ENCODE data around the gene MGAT4A.
A peak's percentile ranks its signal among the peaks of the same experiment; 100 is the strongest.

MGAT4A gene

DNA sequence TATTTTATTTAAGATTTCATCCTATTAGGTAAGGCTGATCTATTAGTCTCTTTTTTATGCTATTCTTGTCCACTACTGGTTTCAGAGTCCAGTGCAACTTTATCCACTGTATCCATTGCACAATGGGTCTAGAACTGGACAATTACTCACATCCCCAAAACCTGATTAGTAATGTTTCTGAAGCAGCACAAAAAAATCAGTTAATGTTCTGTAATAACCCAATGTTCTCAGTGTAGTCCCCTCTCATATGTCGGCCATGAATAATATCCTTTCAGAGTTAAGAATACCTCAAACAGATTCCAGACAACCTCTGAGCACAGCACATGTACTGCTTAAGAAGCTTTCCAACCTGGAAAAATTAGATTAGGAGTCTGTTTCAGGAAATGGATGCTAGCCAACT is 29.7 kb downstream of the MGAT4A start:
- ATAC-seq = no peak

GRCh38 chr2:98698896-98699295 is 32.0 kb downstream of the MGAT4A start:
- ATAC-seq = no peak

GRCh38 chr2:98697651-98698337 is 33.1 kb downstream of the MGAT4A start:
- ATAC-seq = no peak

DNA sequence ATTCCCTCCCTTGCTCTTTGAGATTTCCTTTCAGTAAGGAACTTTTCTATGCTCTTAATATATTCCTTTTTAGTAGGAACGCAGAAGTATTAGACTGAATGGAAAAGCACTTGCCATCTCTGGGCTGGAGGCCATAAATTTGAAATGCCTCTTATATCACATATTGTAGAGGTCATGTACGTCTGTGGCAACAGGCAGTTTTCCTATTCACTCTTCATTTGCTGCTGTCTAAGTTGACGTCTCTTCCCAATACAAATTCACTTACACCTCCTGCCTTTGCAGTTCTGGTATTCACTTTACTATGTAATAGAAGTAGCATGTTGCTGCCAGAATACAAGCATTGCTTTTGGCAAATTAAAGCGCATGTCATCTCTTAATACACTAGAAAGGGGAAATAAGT is 34.7 kb downstream of the MGAT4A start:
- no peak for ATAC-seq

GRCh38 chr2:98695255-98695654 is 35.7 kb downstream of the MGAT4A start:
- no peak for ATAC-seq

- no peak for ATAC-seq
Observed at GRCh38 chr2:98693477-98693876, 37.5 kb downstream of the MGAT4A start.

GRCh38 chr2:98692090-98693054 is 38.6 kb downstream of the MGAT4A start:
- ATAC-seq = peak; percentile 50 to 54

- ATAC-seq = peak; percentile 64 to 77
Observed at GRCh38 chr2:98691303-98691702, 39.6 kb downstream of the MGAT4A start.

DNA sequence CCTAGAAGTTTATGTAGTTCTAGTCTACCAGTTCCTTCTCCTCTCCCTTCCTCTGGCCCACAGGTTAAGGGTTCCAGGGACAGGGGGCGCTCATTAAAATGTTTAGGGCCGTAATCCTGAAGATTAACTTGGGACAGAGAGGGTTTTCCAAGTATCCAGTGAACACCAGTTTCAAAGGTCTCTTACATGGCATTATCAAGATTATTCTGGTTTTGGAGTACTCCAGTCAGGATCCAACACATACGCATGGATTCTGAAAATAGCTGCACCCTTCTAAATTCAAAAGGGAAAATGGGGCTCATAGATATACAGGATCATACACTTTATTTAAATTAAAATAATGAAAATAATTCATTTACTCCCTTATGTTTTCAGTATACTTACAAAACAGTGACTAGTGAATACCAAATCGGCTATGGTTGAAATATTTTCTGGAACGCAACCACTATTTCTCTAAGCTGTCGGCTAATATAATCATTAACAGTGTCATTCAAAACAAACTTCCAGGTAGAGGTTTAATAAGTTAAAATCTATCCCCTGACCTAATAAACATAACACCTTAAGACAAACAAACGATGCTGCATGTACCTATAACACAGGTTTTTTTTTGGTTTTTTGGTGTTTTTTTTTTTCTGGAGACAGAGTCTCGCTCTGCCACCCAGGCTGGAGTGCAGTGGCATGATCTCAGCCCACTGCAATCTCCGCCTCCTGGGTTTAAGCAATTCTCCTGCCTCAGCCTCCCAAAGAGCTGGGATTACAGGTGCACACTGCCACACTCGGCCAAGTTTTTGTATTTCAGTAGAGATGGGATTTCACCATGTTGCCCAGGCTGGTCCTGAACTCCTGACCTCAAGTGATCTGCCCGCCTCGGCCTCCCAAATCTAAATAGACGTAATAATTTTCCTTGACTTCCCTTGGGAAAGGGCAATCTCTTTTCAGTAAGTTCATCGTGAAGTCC is 44.7 kb downstream of the MGAT4A start:
- ATAC-seq = no peak

- no peak for ATAC-seq
Observed at GRCh38 chr2:98683728-98684127, 47.2 kb downstream of the MGAT4A start.

- ATAC-seq = no peak
Observed at GRCh38 chr2:98676742-98677141, 54.2 kb downstream of the MGAT4A start.

GRCh38 chr2:98674233-98674964 is 56.5 kb downstream of the MGAT4A start:
- no peak for ATAC-seq

DNA sequence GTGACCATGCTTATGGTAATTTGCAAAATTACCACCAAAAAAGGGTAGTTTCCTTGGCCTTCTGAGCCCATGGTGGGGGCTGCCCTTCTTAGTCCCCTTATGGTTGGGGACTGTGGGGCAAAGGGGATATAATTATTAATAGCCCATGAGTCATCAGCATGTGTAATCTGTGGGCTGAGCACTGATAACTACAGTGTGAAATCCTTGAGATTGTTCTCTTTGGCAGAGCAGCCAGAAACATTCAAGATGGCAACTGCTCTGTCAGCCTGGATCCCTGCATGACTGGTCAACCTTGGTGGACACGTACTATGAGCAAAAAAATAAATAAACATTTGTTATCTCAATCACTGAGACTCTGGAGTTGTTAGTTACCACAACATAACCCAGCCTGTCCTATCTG is 61.3 kb downstream of the MGAT4A start:
- ATAC-seq = no peak

GRCh38 chr2:98665677-98666076 is 65.3 kb downstream of the MGAT4A start:
- no peak for ATAC-seq

GRCh38 chr2:98664323-98664722 is 66.6 kb downstream of the MGAT4A start:
- peak; percentile 57 to 75 for ATAC-seq

DNA sequence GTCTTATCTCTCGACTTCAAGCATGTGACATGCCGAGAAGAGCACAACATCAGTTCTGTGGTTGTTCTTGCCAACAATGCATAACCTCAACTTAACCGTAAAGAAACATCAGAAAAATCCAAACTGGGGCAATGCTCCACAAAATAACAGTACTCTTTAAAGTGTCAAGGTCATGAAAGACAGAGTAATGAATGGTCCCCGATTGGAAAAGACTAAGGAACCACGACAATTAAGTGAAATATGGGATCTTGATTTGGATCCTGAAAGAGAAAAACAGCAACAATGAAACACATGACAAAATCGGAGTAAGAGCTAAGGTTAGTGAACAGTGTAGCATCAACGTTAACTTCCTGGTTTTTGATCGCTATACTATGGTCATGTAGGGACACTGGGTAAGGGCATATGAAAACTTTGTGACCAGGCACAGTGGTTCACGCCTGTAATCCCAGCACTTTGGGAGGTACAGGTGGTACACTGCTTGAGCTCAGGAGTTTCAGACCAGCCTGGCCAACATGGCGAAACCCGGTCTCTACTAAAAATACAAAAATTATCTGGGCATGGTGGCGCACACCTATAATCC is 67.3 kb downstream of the MGAT4A start:
- ATAC-seq = peak; percentile 37 to 55

DNA sequence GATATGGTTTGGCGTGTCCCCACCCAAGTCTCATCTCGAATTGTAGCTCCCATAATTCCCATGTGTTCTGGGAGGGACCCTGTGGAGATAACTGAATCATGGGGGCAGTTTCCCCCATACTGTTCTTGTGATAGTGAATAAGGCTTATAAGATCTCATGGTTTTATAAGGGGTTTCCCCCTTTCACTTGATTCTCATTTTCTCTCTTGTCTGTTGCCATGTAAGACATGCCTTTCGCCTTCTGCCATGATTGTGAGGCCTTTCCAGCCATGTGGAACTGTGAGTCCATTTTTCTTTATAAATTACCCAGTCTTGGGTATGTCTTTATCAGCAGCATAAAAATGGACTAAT is 71.5 kb downstream of the MGAT4A start:
- peak; percentile 52 to 62 for ATAC-seq

GRCh38 chr2:98658816-98659490 is 72.0 kb downstream of the MGAT4A start:
- ATAC-seq = peak; percentile 38 to 49

DNA sequence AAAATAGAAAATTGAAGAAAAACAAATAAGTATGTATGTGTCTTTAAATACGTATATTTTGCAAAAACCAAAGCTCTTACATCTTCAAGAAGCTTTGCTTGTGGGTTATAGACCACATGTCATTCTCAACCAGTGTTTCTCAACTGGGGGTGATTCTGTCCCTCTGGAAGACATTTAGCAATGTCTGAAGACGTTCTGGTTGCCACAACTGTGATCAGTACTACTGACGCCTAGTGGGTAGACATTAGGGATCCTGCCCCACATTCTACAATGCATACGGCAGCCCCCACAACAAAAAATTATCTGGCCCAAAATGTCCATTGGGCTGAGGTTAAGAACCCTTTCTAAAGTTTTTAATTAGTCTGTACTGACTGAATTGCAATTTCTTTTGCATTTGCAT is 74.1 kb downstream of the MGAT4A start:
- ATAC-seq = peak; percentile 23 to 30

GRCh38 chr2:98654699-98655495 is 76.0 kb downstream of the MGAT4A start:
- peak; percentile 52 to 63 for ATAC-seq

Measured in activated CD4-positive, CD25-positive, alpha-beta regulatory T cell treated with anti-CD3 and anti-CD28 coated beads, Interleukin-2, amount 50 U/mL, for 24 hours (primary cell).